Cardiac fibroblast (primary cell): ENCODE data around the gene DPF3.

Experiments
- DNase-seq, 2 donors: peaks; one replicate each; pipeline versions ENCODE4 v3.0.0 to v3.0.0-alpha.2; 2010; ENCODE audit warnings: low read depth in 2 of 2
- H3K4me3 ChIP-seq, 2 donors: replicated peaks in 1 of 2; 1 replicate in 1 of 2; 2 replicates in 1 of 2; pipeline ENCODE4 v1.5.1; 2011; ENCODE audit warnings: low read depth in 2 of 2, low read length in 2 of 2, mild to moderate bottlenecking in 2 of 2, moderate library complexity in 1 of 2
- CTCF ChIP-seq: IDR thresholded peaks from one replicate; pipeline ENCODE4 v1.5.1; 2011; ENCODE audit warnings: low read depth, mild to moderate bottlenecking, low read length, inconsistent platforms

DPF3 gene

GRCh38 chr14:72882463-72882862 is 11.4 kb downstream of the DPF3 start:
- DNase-seq, result no peak
- no peak overlapping the region for H3K4me3 ChIP-seq
- no peak for TF ChIP-seq CTCF

- no peak for TF ChIP-seq CTCF
- no peak overlapping the region for H3K4me3 ChIP-seq
- DNase-seq, result no peak
Observed at GRCh38 chr14:72882047-72882446, 11.9 kb downstream of the DPF3 start.

- DNase-seq, result no peak
- no peak for TF ChIP-seq CTCF
- H3K4me3 ChIP-seq, result no peak overlapping the region
Observed at GRCh38 chr14:72881543-72881942, 12.4 kb downstream of the DPF3 start.

GRCh38 chr14:72880820-72881219 is 13.1 kb downstream of the DPF3 start:
- no peak for TF ChIP-seq CTCF
- no peak overlapping the region for H3K4me3 ChIP-seq
- no peak for DNase-seq

GRCh38 chr14:72880164-72880563 is 13.7 kb downstream of the DPF3 start:
- TF ChIP-seq CTCF, result no peak
- no peak overlapping the region for H3K4me3 ChIP-seq
- no peak for DNase-seq

- no peak for DNase-seq
- no peak for TF ChIP-seq CTCF
- no peak overlapping the region for H3K4me3 ChIP-seq
Observed at GRCh38 chr14:72879431-72879830, 14.5 kb downstream of the DPF3 start.

GRCh38 chr14:72878746-72879145 is 15.2 kb downstream of the DPF3 start:
- DNase-seq, result no peak
- TF ChIP-seq CTCF, result no peak
- H3K4me3 ChIP-seq, result no peak overlapping the region
